ENCODE data around the gene TEF. TPM values are rescaled to one million over a fixed set of nuclear protein-coding genes. Genes with fewer than 3 reads are reported as not detected.

TEF gene
- total RNA-seq, 4 donors from 2014 or later: 8.5 to 73.7 (median 15.1) TPM

GRCh38 chr22:41367680-41368542, 13.8 kb upstream of the TEF start:
- intact Hi-C loops (cut with DNase I; ENCODE audit: low total_unique reads): no loop called here
- TF ChIP-seq CTCF (IDR thresholded peaks at IDR 0.05): no peak
- no peak for TF ChIP-seq POLR2A (IDR thresholded peaks at IDR 0.05)
- peak; percentile 54 to 65 for DNase-seq

GRCh38 chr22:41368543-41369423, 13.0 kb upstream of the TEF start:
- H3K27ac ChIP-seq: peak overlapping the region; percentile 65 to 79
- TF ChIP-seq CTCF (IDR thresholded peaks at IDR 0.05) (no peak), POLR2A (IDR thresholded peaks at IDR 0.05) (no peak)
- peaks cover 4 to 19% of the 10 kb centered on the region in 2 donors for H3K4me1 ChIP-seq
- intact Hi-C loops (cut with DNase I; ENCODE audit: low total_unique reads): no loop called here
- no peaks in the 10 kb centered on the region for H3K36me3 ChIP-seq
- peak overlapping the region; percentile 42 to 46 for H3K4me3 ChIP-seq
- no peaks in the 10 kb centered on the region for H3K27me3 ChIP-seq
- DNase-seq: peak in 1 of 2 donors; percentile 31
- no peaks in the 10 kb centered on the region for H3K9me3 ChIP-seq

More at GRCh38 chr22:41367680-41368542, 13.8 kb upstream of the TEF start:
- Histone ChIP-seq H3K27ac (peak overlapping the region; percentile 65 to 79), H3K4me3 (peak overlapping the region; percentile 42 to 46), H3K27me3 (no peaks in the 10 kb centered on the region), H3K9me3 (no peaks in the 10 kb centered on the region), H3K4me1 (peaks cover 4 to 19% of the 10 kb centered on the region in 2 donors), H3K36me3 (no peaks in the 10 kb centered on the region)

GRCh38 chr22:41369424-41369745, 12.4 kb upstream of the TEF start:
- peak overlapping the region; percentile 65 to 79 for H3K27ac ChIP-seq
- H3K9me3 ChIP-seq: no peaks in the 10 kb centered on the region
- no peak for DNase-seq
- no peaks in the 10 kb centered on the region for H3K36me3 ChIP-seq
- TF ChIP-seq CTCF (IDR thresholded peaks at IDR 0.05): no peak
- TF ChIP-seq POLR2A (IDR thresholded peaks at IDR 0.05): no peak
- peaks cover 4 to 19% of the 10 kb centered on the region in 2 donors for H3K4me1 ChIP-seq
- intact Hi-C loops (cut with DNase I; ENCODE audit: low total_unique reads): no loop called here
- no peaks in the 10 kb centered on the region for H3K27me3 ChIP-seq
- H3K4me3 ChIP-seq: peak overlapping the region in 1 of 2 donors; percentile 46

GRCh38 chr22:41369837-41370236, 11.9 kb upstream of the TEF start:
- intact Hi-C loops (cut with DNase I; ENCODE audit: low total_unique reads): loop anchor here (10.0 kb wide), 1 partner anchor 65 kb away; the partner anchor contains the start of gene ZC3H7B
- no peaks in the 10 kb centered on the region for H3K36me3 ChIP-seq
- peak overlapping the region; percentile 65 to 79 for H3K27ac ChIP-seq
- no peaks in the 10 kb centered on the region for H3K27me3 ChIP-seq
- H3K4me3 ChIP-seq: no peak overlapping the region
- DNase-seq: no peak
- H3K9me3 ChIP-seq: no peaks in the 10 kb centered on the region
- TF ChIP-seq POLR2A (IDR thresholded peaks at IDR 0.05) (no peak), CTCF (IDR thresholded peaks at IDR 0.05) (no peak)
- H3K4me1 ChIP-seq: peaks cover 4 to 19% of the 10 kb centered on the region in 2 donors

Measured in uterus (tissue), 4 donors.